Thyroid gland (tissue), 4 donors: ENCODE measurements around the gene ARHGEF11. TPM values are rescaled to one million over a fixed set of nuclear protein-coding genes. Genes with fewer than 3 reads are reported as not detected.

Source experiments
- DNase-seq, 2 donors: peaks; one replicate each; pipeline ENCODE4 v3.0.0-alpha.2; 2019
- H3K27ac ChIP-seq, 3 donors: fragments of 200-600 bp; sonication (generic); 1 replicate in 2 of 3; 2 replicates in 1 of 3; pipeline ENCODE4 v1.5.1; 2016 to 2019; ENCODE audit warnings: mild to moderate bottlenecking in 1 of 3, moderate library complexity in 1 of 3
- H3K27me3 ChIP-seq: fragments of 200-600 bp; sonication (generic); one replicate; pipeline ENCODE4 v1.5.1; 2019
- H3K36me3 ChIP-seq, 2 donors: fragments of 200-600 bp; sonication (generic); one replicate each; pipeline ENCODE4 v1.5.1; 2016 to 2019
- H3K4me1 ChIP-seq, 2 donors: fragments of 200-600 bp; sonication (generic); one replicate each; pipeline ENCODE4 v1.5.1; 2017 to 2019
- H3K4me3 ChIP-seq, 3 donors: fragments of 200-600 bp; sonication (generic); replicated peaks in 1 of 3; 1 replicate in 2 of 3; 2 replicates in 1 of 3; pipeline ENCODE4 v1.5.1; 2016; ENCODE audit warnings: mild to moderate bottlenecking in 1 of 3
- H3K9me3 ChIP-seq: fragments of 200-600 bp; sonication (generic); one replicate; pipeline ENCODE4 v1.5.1; 2017
- CTCF ChIP-seq, 6 experiments: fragments of 200-600 bp in 3 of 6; fragments of 450-650 bp in 3 of 6; sonication (generic) in 3 of 6; IDR thresholded peaks; one replicate each; pipeline ENCODE4 v1.5.1; 2016 to 2019; ENCODE audit warnings: antibody characterized with exemption in 6 of 6, mild to moderate bottlenecking in 2 of 6, inconsistent platforms in 1 of 6, moderate library complexity in 1 of 6
- POLR2A ChIP-seq, 2 donors: fragments of 450-650 bp; IDR thresholded peaks; one replicate each; pipeline ENCODE4 v1.6.1; 2017; ENCODE audit warnings: antibody characterized with exemption in 2 of 2, mild to moderate bottlenecking in 2 of 2, moderate library complexity in 1 of 2
- WGBS, 2 donors: methylation state at CpG; one replicate each; pipeline ENCODE4 v1.1.5; 2017; 5-methylcytosine and 5-hydroxymethylcytosine counted together
- intact Hi-C: fragments of 100-400 bp; cut with DNase I; formaldehyde crosslinking; loops from one replicate; pipeline ENCODE4 v1.15.1; 2023
- total RNA-seq, 4 donors: library from RNA; depleted of rRNA; stranded (reverse); fragments of >200 nt; gene quantifications; one replicate each; pipeline ENCODE4 v1.2.3, GENCODE V29; 2016

ARHGEF11 gene
- total RNA-seq, 4 donors from 2014 or later: 31.2 to 56.2 (median 47.4) TPM

GRCh38 chr1:156933136-156933535 is 112.4 kb downstream of the ARHGEF11 start:
- 84 to 86% methylated on average over 6 of the region's 6 CpGs for WGBS, 2 donors
- TF ChIP-seq CTCF (IDR thresholded peaks at IDR 0.05) (no peak), POLR2A (IDR thresholded peaks at IDR 0.05) (no peak)
- H3K36me3 ChIP-seq: peaks cover 10 to 11% of the 10 kb centered on the region in 2 donors
- no peak for DNase-seq
- no peak overlapping the region for H3K4me3 ChIP-seq
- peaks cover 0 to under 1% of the 10 kb centered on the region in 2 donors for H3K4me1 ChIP-seq
- intact Hi-C loops: no loop called here
- no peak overlapping the region for H3K27ac ChIP-seq
- H3K27me3 ChIP-seq: no peaks in the 10 kb centered on the region
- no peaks in the 10 kb centered on the region for H3K9me3 ChIP-seq

GRCh38 chr1:156931974-156932710 is 113.4 kb downstream of the ARHGEF11 start:
- intact Hi-C loops: no loop called here
- H3K4me1 ChIP-seq: peaks cover 9 to 10% of the 10 kb centered on the region in 2 donors
- WGBS, 2 donors: 61 to 78% methylated on average over 6 to 8 of the region's 8 CpGs
- no peak for TF ChIP-seq CTCF (IDR thresholded peaks at IDR 0.05)
- TF ChIP-seq POLR2A (IDR thresholded peaks at IDR 0.05): no peak
- no peak overlapping the region for H3K4me3 ChIP-seq
- H3K27ac ChIP-seq: no peak overlapping the region
- no peak for DNase-seq
- no peaks in the 10 kb centered on the region for H3K9me3 ChIP-seq
- peaks cover under 1 to 2% of the 10 kb centered on the region in 2 donors for H3K36me3 ChIP-seq
- no peaks in the 10 kb centered on the region for H3K27me3 ChIP-seq

GRCh38 chr1:156931211-156931952 is 114.2 kb downstream of the ARHGEF11 start:
- 53 to 54% methylated on average over 11 of the region's 11 CpGs for WGBS, 2 donors

GRCh38 chr1:156930483-156930882 is 115.1 kb downstream of the ARHGEF11 start:
- intact Hi-C loops: no loop called here
- Histone ChIP-seq H3K4me1 (peaks cover 9 to 14% of the 10 kb centered on the region in 2 donors), H3K4me3 (no peak overlapping the region), H3K27me3 (no peaks in the 10 kb centered on the region), H3K9me3 (no peaks in the 10 kb centered on the region), H3K36me3 (no peaks in the 10 kb centered on the region), H3K27ac (no peak overlapping the region)
- TF ChIP-seq CTCF (IDR thresholded peaks at IDR 0.05) (no peak), POLR2A (IDR thresholded peaks at IDR 0.05) (no peak)
- WGBS, 2 donors: 57 to 59% methylated on average over 4 of the region's 4 CpGs
- no peak for DNase-seq

More at GRCh38 chr1:156931211-156931952, 114.2 kb downstream of the ARHGEF11 start:
- TF ChIP-seq CTCF (IDR thresholded peaks at IDR 0.05): no peak
- TF ChIP-seq POLR2A (IDR thresholded peaks at IDR 0.05): no peak
- Histone ChIP-seq H3K4me1 (peaks cover 9 to 10% of the 10 kb centered on the region in 2 donors), H3K27ac (no peak overlapping the region), H3K4me3 (no peak overlapping the region), H3K9me3 (no peaks in the 10 kb centered on the region), H3K36me3 (no peaks in the 10 kb centered on the region), H3K27me3 (no peaks in the 10 kb centered on the region)
- intact Hi-C loops: no loop called here
- DNase-seq: peak in 1 of 2 donors; percentile 37
